DMS153 treated with DMSO at 0.1 percent for 48 hours (cell line): ENCODE results near the gene CLIP1.
"Not testable (repeated sequence)": the region's sequence is repeated elsewhere in the genome, so short reads cannot be mapped to it uniquely, and the experiment has no call there.

Experiments
- DNase-seq: peaks from one replicate; lab custom pipeline; 2025; ENCODE audit not compliant: unreplicated experiment; lab: John Stamatoyannopoulos, UW

Gene CLIP1

DNA sequence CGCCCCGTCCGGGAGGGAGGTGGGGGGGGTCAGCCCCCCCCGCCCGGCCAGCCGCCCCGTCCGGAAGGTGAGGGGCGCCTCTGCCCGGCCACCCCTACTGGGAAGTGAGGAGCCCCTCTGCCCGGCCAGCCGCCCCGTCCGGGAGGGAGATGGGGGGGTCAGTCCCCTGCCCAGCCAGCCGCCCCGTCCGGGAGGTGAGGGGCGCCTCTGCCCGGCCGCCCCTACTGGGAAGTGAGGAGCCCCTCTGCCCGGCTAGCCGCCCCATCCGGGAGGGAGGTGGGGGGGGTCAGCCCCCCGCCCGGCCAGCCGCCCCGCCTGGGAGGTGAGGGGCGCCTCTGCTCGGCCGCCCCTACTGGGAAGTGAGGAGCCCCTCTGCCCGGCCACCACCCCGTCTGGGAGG is 64.9 kb downstream of the CLIP1 start:
- DNase-seq, result not testable (repeated sequence)

DNA sequence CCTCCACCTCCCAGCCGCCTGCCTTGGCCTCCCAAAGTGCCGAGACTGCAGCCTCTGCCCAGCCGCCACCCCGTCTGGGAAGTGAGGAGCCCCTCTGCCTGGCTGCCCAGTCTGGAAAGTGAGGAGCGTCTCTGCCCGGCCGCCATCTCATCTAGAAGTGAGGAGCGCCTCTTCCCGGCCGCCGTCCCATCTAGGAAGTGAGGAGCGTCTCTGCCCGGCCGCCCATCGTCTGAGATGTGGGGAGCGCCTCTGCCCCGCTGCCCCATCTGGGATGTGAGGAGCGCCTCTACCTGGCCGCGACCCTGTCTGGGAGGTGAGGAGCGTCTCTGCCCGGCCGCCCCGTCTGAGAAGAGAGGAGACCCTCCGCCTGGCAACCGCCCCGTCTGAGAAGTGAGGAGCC is 65.5 kb downstream of the CLIP1 start:
- not testable (repeated sequence) for DNase-seq

DNA sequence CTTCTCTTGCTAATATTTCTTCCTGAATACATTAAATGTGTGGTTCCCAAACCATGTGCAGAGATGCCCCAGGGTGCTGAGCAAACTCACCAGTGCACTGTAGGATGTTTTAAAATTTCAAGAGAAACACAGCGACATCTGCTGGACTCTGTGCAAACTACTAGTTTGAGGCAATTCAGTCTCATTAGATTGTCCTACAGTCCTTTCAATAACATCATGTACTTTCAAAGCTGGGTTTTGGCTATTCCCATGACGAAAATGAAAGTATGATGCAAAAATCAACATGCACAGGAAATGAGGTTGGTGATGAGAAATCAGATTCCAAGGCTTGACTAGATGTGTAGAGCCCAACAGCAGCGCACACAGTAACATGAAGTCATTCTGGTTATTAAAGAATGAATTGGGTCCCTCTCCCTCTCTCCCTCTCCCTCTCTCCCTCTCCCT is 66.3 kb downstream of the CLIP1 start:
- peak; percentile 14 for DNase-seq

DNA sequence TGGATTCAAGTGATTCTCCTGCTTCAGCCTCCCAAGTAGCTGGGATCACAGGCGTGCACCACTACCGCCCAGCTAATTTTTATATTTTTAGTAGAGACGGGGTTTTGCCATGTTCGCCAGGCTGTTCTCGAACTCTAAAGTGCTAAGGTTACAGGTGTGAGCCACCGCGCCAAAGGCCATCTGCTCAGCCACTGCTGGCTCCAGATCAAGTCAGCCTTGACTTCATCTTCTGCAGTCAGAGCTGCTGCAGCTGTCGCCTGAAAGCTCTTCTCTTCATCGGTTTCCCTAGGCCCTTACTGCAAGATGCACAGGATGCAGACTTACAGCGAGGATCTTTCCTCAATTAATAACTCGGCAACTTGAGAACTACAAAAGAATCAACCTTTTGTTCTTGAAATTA is 66.8 kb downstream of the CLIP1 start:
- DNase-seq, result no peak

DNA sequence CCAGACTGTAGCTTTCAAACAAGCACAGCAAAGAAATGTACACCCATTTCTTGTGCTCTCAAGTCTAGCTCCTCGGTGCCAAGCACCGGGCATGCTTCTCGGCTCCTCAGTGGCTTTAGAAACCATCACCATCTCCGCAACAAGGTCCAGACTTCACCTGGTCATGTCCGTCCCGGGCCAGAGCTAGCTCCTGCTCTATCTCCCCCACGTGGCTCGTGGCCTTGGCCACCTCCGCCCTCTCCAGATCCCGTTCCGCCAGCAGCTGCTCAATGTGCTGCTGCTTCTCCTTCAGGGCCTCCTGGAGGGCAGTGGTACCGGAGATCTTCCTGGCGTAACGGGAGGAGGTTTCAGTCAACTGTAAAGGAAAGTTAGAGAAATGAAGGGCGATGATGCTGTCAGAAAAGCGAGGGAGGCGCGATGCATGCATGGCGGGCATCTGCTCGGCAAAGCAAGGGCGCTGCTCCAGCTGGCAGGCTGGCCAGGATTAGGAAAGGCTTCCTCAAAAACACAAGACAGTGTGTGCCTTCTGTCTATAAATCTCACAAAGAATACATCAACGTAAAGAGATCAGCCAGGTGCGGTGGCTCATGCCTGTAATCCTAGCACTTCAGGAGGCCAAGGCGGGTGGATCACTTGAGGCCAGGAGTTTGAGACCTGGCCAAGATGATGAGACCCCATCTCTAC is 67.4 kb downstream of the CLIP1 start:
- no peak for DNase-seq

GRCh38 chr12:122352394-122352793 is 70.1 kb downstream of the CLIP1 start:
- no peak for DNase-seq

DNA sequence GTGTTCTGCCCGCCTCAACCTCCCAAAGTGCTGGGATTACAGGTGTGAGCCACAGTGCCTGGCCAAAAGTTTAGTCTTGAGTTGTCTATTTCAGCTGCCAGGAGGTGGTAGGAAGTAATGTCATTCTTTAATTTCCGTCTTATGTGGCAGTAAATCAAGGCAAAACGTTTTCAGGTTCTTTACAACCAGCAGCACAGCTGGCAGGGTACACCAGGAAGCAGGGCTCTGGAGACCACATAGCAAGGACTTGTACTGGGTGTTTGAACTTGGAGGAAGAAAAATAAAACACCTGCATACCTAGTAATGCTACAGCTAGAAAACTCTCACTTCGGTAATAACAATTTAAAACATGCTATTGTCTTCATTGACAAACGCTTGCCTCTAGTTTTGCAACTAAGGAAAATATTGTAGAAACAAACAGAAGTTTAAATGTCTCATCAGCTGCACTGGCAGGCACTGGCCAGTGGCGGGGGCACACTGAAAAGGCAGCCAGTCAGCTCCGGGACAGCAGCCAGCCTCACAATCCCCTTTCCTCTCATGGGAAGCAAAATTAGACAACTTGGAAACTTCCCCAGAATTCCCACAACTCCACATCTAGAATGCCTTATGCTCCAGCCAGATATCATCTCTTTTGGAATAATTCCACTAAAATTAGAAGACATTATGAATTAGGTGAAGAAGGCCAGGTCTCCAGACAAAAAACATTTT is 72.2 kb downstream of the CLIP1 start:
- DNase-seq, result no peak

DNA sequence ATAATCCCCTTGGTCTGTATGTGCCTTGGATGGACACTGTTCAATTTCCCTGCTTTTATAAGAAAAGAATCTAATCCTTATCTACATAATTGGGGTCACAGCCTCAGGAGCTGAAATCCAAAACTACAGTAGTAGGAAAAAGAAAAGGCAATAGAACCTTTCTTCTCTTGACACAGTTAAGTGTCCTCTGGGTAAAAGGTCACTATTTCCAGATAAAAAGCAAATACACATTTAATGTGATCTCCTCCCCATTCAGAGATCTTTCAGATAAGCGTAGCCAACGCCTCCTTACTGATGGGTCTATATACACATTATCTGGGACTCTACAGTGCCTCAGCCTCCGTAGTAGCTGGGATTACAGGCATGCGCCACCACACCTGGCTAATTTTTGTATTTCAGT is 73.4 kb downstream of the CLIP1 start:
- no peak for DNase-seq

DNA sequence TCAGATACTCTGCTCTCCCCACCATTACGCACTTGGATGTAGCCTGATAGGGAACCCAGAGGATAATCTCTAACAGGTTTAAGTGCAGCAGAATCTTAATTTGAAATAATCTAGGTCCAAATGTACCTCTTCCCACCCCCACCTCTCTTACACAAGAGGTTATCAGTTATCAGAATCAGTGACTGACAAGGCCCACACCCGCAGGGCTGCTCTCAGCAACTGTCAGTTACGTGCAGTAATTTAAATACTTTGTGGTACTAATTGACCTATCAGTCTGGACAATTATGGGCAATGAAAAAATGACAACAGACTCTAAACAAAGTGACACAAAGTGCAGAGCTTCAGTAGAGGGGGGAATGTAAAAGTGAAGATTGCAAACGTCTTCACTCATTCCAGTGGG is 74.0 kb downstream of the CLIP1 start:
- DNase-seq, result no peak

DNA sequence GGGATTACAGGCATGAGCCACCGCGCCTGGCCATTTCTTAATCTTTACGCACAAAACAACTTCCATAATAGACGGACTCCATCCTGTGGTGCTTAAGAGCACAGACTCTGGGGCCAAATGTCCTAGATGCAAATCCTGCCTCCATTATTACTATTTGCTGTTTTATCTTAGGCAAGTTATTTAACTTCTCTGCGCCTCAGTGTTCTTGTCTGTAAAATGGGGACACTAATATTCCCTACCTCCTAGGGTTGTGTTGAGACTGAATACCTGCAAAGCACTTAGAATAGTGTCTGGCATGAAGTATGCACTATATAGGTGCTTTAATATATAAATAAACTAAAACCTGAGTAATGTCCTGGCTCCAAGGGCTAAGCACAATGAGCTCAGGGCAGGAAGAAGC is 76.4 kb downstream of the CLIP1 start:
- DNase-seq, result no peak

- no peak for DNase-seq
Observed at GRCh38 chr12:122345042-122345441, 77.4 kb downstream of the CLIP1 start.

GRCh38 chr12:122336015-122336946 is 86.2 kb downstream of the CLIP1 start:
- no peak for DNase-seq

- DNase-seq, result no peak
Observed at GRCh38 chr12:122333142-122334087, 89.1 kb downstream of the CLIP1 start.

GRCh38 chr12:122327494-122328385 is 94.7 kb downstream of the CLIP1 start:
- DNase-seq, result no peak

GRCh38 chr12:122327014-122327413 is 95.5 kb downstream of the CLIP1 start:
- no peak for DNase-seq

DNA sequence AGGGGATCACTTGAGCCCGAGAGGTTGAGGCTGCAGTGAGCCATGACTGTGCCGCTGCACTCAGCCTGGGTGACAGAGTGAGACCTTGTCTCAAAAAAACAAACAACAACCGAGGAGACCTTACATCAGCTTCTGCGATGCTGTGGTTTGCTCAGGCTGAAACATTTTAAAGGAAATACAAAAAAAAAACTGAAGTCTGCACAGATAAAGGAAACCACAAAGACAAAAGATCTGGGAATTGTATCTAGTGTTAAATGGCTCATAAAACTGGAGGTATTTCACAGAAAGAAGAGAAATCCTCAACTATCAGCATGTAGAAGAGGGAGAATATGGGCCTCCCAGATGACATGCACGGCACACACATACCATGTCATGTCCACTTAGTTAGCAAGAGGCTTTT is 95.9 kb downstream of the CLIP1 start:
- no peak for DNase-seq

GRCh38 chr12:122323311-122324019 is 99.0 kb downstream of the CLIP1 start:
- DNase-seq, result no peak

- DNase-seq, result no peak
Observed at GRCh38 chr12:122322501-122322900, 100.0 kb downstream of the CLIP1 start.
